ENCODE data around the gene RALGPS1. TPM values are rescaled to one million over a fixed set of nuclear protein-coding genes. Genes with fewer than 3 reads are reported as not detected.

RALGPS1 gene
- total RNA-seq, 1 donor from 2014 or later, result 15.2 TPM

- no peak for DNase-seq (ENCODE audit: extremely low spot score in 2 of 2)
- intact Hi-C loops (cut with DNase I), result loop anchor here (2.0 to 10.0 kb wide), 2 partner anchors 65 to 87 kb away; no protein-coding TSS in a partner anchor
- Histone ChIP-seq H3K27me3 (no peaks in the 10 kb centered on the region), H3K4me1 (peaks cover 69% of the 10 kb centered on the region), H3K9me3 (no peaks in the 10 kb centered on the region), H3K4me3 (peak overlapping the region; percentile 52 to 72), H3K27ac (peak overlapping the region; percentile 90), H3K36me3 (no peaks in the 10 kb centered on the region)
- no peak for TF ChIP-seq POLR2A (IDR thresholded peaks at IDR 0.05)
- no peak for TF ChIP-seq POLR2AphosphoS5 (IDR thresholded peaks at IDR 0.05; ENCODE audit: insufficient read depth in 1 of 2, low read depth in 1 of 2)
- TF ChIP-seq CTCF (IDR thresholded peaks at IDR 0.05), result no peak
Observed at GRCh38 chr9:127121628-127122175, 207.1 kb downstream of the RALGPS1 start.

- peaks cover 69% of the 10 kb centered on the region for H3K4me1 ChIP-seq
Observed at GRCh38 chr9:127122176-127123063, 207.8 kb downstream of the RALGPS1 start, which contains the start of gene ANGPTL2. Gene ANGPTL2 (minus strand): TSS chr9:127122635. CDS start chr9:127108731, 13,904 bp downstream.

GRCh38 chr9:127123064-127123890, 208.7 kb downstream of the RALGPS1 start:
- no peak for DNase-seq (ENCODE audit: extremely low spot score in 2 of 2)
- TF ChIP-seq CTCF (IDR thresholded peaks at IDR 0.05) (no peak), POLR2A (IDR thresholded peaks at IDR 0.05) (peak in 1 of 2 donors; percentile 14), POLR2AphosphoS5 (IDR thresholded peaks at IDR 0.05; ENCODE audit: insufficient read depth in 1 of 2, low read depth in 1 of 2) (peak in 1 of 2 donors; percentile 8)
- H3K27ac ChIP-seq, result peak overlapping the region; percentile 90
- H3K36me3 ChIP-seq, result no peaks in the 10 kb centered on the region
- H3K9me3 ChIP-seq, result no peaks in the 10 kb centered on the region
- no peaks in the 10 kb centered on the region for H3K27me3 ChIP-seq
- H3K4me1 ChIP-seq, result peaks cover 71% of the 10 kb centered on the region
- H3K4me3 ChIP-seq, result peak overlapping the region; percentile 52 to 72
- intact Hi-C loops (cut with DNase I), result loop anchor here (2.0 to 10.0 kb wide), 2 partner anchors 64 to 88 kb away; no protein-coding TSS in a partner anchor

More at GRCh38 chr9:127122176-127123063, 207.8 kb downstream of the RALGPS1 start, which contains the start of gene ANGPTL2:
- no peaks in the 10 kb centered on the region for H3K36me3 ChIP-seq
- TF ChIP-seq POLR2AphosphoS5 (IDR thresholded peaks at IDR 0.05; ENCODE audit: insufficient read depth in 1 of 2, low read depth in 1 of 2), result peak; percentile 79 to 98
- TF ChIP-seq CTCF (IDR thresholded peaks at IDR 0.05), result no peak
- peak in 1 of 2 donors; percentile 88 for TF ChIP-seq POLR2A (IDR thresholded peaks at IDR 0.05)
- no peaks in the 10 kb centered on the region for H3K9me3 ChIP-seq
- intact Hi-C loops (cut with DNase I), result loop anchor here (2.0 to 10.0 kb wide), 2 partner anchors 64 to 88 kb away; no protein-coding TSS in a partner anchor
- peak in 1 of 2 donors; percentile 98 for DNase-seq (ENCODE audit: extremely low spot score in 2 of 2)
- peak within 1 kb of the TSS; percentile 52 to 72 for H3K4me3 ChIP-seq
- H3K27me3 ChIP-seq, result no peaks in the 10 kb centered on the region
- H3K27ac ChIP-seq, result peak within 1 kb of the TSS; percentile 90

GRCh38 chr9:127124111-127124531, 209.5 kb downstream of the RALGPS1 start:
- intact Hi-C loops (cut with DNase I), result loop anchor here (10.0 kb wide), 1 partner anchor 89 kb away; no protein-coding TSS in a partner anchor
- TF ChIP-seq POLR2AphosphoS5 (IDR thresholded peaks at IDR 0.05; ENCODE audit: insufficient read depth in 1 of 2, low read depth in 1 of 2) (no peak), POLR2A (IDR thresholded peaks at IDR 0.05) (no peak), CTCF (IDR thresholded peaks at IDR 0.05) (no peak)
- H3K9me3 ChIP-seq, result no peaks in the 10 kb centered on the region
- DNase-seq (ENCODE audit: extremely low spot score in 2 of 2), result no peak
- H3K4me1 ChIP-seq, result peaks cover 70% of the 10 kb centered on the region
- no peaks in the 10 kb centered on the region for H3K27me3 ChIP-seq
- H3K36me3 ChIP-seq, result no peaks in the 10 kb centered on the region
- peak overlapping the region; percentile 90 for H3K27ac ChIP-seq
- H3K4me3 ChIP-seq, result no peak overlapping the region

All from vagina (tissue), 2 donors.